RWPE2 (cell line): ENCODE measurements around the gene RABEP1.

ENCODE experiments used
- ATAC-seq: fragments of 200-7000 bp; cut with Tn5 transposase; 3 replicates; pipeline ENCODE4 v1.9.1; 2021; ENCODE audit warnings: low read depth
- DNase-seq: peaks from one replicate; pipeline ENCODE4 v3.0.0-alpha.2; 2020; ENCODE audit warnings: low spot score
- H3K27ac ChIP-seq: fragments of 450-650 bp; 2 replicates; pipeline ENCODE4 v1.5.1; 2017; ENCODE audit warnings: mild to moderate bottlenecking; ENCODE audit not compliant: poor library complexity, severe bottlenecking
- H3K27me3 ChIP-seq: fragments of 250-450 bp; sonication (Bioruptor Pico); 2 replicates; pipeline ENCODE4 v1.5.1; 2021; ENCODE audit warnings: mild to moderate bottlenecking, moderate library complexity; ENCODE audit not compliant: insufficient read depth, poor library complexity, severe bottlenecking
- H3K36me3 ChIP-seq: fragments of 250-450 bp; sonication (Bioruptor Pico); 2 replicates; pipeline ENCODE4 v1.5.1; 2020; ENCODE audit warnings: low read depth, mild to moderate bottlenecking, moderate library complexity
- H3K4me1 ChIP-seq: fragments of 250-450 bp; sonication (Bioruptor Pico); 2 replicates; pipeline ENCODE4 v1.5.1; 2021; ENCODE audit warnings: mild to moderate bottlenecking, moderate library complexity; ENCODE audit not compliant: insufficient read depth, poor library complexity, severe bottlenecking
- H3K4me3 ChIP-seq: fragments of 250-450 bp; sonication (Bioruptor Pico); 2 replicates; pipeline ENCODE4 v1.5.1; 2021; ENCODE audit warnings: mild to moderate bottlenecking, moderate library complexity; ENCODE audit not compliant: severe bottlenecking
- H3K9me3 ChIP-seq: fragments of 250-450 bp; sonication (Bioruptor Pico); 2 replicates; pipeline ENCODE4 v1.5.1; 2021; ENCODE audit warnings: mild to moderate bottlenecking, moderate library complexity; ENCODE audit not compliant: severe bottlenecking
- TF ChIP-seq, protein P1 (sequence below): fragments of 450-650 bp; IDR thresholded peaks from one replicate; pipeline ENCODE4 v1.5.1; 2017; ENCODE audit warnings: mild to moderate bottlenecking, moderate library complexity; ENCODE audit not compliant: poor library complexity, severe bottlenecking

RABEP1 gene

DNA sequence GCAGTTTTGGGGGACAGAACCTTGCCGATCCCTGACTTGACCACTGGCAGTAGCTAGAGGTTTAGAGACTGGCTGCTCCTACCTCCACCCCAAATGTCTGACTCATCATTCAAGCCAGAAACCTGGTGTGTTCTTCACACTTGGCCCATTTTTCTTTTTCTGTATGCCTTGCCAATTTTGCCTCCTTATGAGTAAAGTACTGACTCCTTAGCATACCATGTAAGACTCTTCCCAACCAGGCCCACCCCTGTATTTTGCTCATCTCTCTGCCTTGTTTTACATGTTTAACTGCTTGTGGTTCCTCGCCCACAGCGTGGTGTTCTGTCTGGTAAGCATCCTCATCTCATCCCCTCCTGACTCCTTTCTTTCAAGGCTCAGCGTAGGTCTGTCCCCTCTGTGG is 99.5 kb downstream of the RABEP1 start:
- no peaks in the 10 kb centered on the region for H3K27me3 ChIP-seq
- ATAC-seq (no peak), DNase-seq (no peak)
- no peaks in the 10 kb centered on the region for H3K4me1 ChIP-seq
- peaks cover 92% of the 10 kb centered on the region for H3K36me3 ChIP-seq
- TF ChIP-seq, protein P1, sequence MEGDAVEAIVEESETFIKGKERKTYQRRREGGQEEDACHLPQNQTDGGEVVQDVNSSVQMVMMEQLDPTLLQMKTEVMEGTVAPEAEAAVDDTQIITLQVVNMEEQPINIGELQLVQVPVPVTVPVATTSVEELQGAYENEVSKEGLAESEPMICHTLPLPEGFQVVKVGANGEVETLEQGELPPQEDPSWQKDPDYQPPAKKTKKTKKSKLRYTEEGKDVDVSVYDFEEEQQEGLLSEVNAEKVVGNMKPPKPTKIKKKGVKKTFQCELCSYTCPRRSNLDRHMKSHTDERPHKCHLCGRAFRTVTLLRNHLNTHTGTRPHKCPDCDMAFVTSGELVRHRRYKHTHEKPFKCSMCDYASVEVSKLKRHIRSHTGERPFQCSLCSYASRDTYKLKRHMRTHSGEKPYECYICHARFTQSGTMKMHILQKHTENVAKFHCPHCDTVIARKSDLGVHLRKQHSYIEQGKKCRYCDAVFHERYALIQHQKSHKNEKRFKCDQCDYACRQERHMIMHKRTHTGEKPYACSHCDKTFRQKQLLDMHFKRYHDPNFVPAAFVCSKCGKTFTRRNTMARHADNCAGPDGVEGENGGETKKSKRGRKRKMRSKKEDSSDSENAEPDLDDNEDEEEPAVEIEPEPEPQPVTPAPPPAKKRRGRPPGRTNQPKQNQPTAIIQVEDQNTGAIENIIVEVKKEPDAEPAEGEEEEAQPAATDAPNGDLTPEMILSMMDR, result no peak
- no peaks in the 10 kb centered on the region for H3K9me3 ChIP-seq
- no peak overlapping the region for H3K27ac ChIP-seq
- no peak overlapping the region for H3K4me3 ChIP-seq

DNA sequence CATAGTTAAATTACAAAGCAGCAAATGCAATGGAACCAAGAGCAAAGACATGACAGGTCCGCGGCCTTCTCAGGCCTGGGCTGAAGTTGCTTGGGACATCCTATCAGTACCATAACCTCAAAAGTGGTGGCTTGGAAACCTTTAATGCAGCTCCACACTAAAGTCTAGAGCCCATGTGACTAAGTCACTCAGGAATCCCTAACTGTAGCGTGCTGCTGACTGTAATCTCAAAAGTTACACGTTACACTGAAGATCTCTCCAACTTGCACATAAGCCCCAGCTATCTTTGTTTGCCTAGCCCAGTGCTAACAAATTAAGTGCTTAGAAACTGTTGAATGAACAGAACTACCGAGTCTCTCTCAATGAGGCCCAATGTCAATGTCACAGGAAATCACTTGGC is 109.6 kb downstream of the RABEP1 start:
- Histone ChIP-seq H3K9me3 (no peaks in the 10 kb centered on the region), H3K36me3 (peaks cover 94% of the 10 kb centered on the region), H3K27ac (no peak overlapping the region), H3K4me1 (no peaks in the 10 kb centered on the region), H3K4me3 (no peak overlapping the region), H3K27me3 (no peaks in the 10 kb centered on the region)
- DNase-seq (no peak), ATAC-seq (no peak)
- TF ChIP-seq, protein P1, result no peak

DNA sequence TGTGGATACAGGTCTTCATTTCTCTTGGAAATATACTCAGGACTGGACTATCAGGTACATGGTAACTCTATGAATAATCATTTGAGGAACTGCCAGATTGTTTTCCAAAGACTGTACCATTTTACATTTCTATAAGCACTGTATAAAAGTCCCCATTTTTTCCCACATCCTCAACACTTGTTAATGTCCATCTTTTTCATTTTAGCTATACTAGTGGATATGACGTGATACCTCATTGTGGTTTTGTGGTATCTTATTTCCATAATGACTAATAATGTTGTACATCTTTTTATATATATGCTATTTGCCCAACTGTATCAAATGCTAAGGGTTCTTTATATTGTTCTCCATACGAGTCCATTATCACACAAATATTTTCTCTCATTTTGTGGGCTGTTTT is 114.5 kb downstream of the RABEP1 start:
- H3K27me3 ChIP-seq, result no peaks in the 10 kb centered on the region
- DNase-seq (no peak), ATAC-seq (no peak)
- H3K4me1 ChIP-seq, result no peaks in the 10 kb centered on the region
- peaks cover 91% of the 10 kb centered on the region for H3K36me3 ChIP-seq
- TF ChIP-seq, protein P1, result no peak
- H3K4me3 ChIP-seq, result no peak overlapping the region
- H3K27ac ChIP-seq, result no peak overlapping the region
- H3K9me3 ChIP-seq, result no peaks in the 10 kb centered on the region

DNA sequence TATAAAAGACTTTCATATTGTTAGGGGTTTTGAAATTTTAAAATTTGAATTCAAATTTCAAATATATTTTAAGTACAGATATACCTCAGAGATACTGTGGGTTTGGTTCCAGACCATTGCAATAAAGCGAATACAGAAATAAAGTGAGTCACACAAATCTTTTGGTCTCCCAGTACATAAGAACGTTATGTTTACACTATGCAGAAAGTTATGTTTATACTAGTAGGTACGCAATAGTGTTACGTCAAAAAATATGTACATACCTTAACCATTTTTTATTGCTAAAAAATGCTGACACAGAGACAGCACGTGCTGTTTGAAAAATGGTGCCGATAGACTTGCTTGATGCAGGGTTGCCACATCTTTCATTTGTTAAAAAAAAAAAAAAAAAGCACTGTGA is 117.7 kb downstream of the RABEP1 start:
- Histone ChIP-seq H3K36me3 (peaks cover 94% of the 10 kb centered on the region), H3K27ac (no peak overlapping the region), H3K4me1 (no peaks in the 10 kb centered on the region), H3K27me3 (no peaks in the 10 kb centered on the region), H3K4me3 (no peak overlapping the region), H3K9me3 (no peaks in the 10 kb centered on the region)
- TF ChIP-seq, protein P1, result no peak
- ATAC-seq (no peak), DNase-seq (no peak)

DNA sequence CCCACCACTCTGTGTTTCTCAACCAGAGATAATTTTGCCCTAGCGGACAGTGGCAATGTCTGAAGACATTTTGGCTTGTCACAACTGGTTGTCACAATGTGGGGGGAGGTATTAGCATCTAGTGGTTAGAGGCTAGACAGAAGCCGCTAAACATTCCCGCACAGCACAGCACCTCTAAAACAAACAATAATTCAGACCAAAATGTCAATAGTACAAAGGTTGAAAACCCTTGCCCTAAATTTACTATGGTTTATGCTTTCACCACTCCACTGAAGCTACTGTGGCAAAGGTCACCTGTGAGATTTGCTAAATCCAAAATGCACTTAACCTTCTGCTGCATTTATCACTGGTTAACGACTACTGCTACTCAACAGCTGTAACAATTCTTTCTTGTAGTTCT is 123.3 kb downstream of the RABEP1 start:
- Histone ChIP-seq H3K4me1 (no peaks in the 10 kb centered on the region), H3K9me3 (no peaks in the 10 kb centered on the region), H3K27me3 (no peaks in the 10 kb centered on the region), H3K4me3 (no peak overlapping the region), H3K27ac (no peak overlapping the region), H3K36me3 (peaks cover 100% of the 10 kb centered on the region)
- DNase-seq, result no peak
- TF ChIP-seq, protein P1, result no peak
- ATAC-seq, result no peak
